GM19023 (cell line): ENCODE measurements around the gene DACT2.
"Not testable (repeated sequence)": the region's sequence is repeated elsewhere in the genome, so short reads cannot be mapped to it uniquely, and the experiment has no call there.

Experiments used
- ATAC-seq: cut with Tn5 transposase; IDR thresholded peaks from one replicate; pipeline ENCODE4 v1.9.1; 2021; ENCODE audit warnings: mild to moderate bottlenecking, moderate library complexity; ENCODE audit not compliant: unreplicated experiment

DACT2 gene

DNA sequence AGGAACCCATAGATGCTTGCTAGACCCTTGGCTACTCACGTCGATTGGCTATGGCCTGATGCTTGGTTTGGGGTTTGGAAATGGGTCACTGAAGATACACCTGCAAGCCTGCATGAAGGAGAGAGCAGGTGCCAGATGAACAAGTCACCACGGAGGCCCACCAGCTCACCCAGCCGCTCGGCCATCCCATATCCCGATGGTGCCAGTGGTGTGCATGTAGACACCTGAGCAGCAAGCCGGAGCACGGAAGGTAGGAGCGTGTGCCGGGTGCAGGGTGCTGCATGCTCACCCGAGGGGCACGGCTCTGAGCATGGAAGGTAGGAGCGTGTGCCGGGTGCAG, 35.9 kb downstream of the DACT2 start:
- no peak for ATAC-seq

DNA sequence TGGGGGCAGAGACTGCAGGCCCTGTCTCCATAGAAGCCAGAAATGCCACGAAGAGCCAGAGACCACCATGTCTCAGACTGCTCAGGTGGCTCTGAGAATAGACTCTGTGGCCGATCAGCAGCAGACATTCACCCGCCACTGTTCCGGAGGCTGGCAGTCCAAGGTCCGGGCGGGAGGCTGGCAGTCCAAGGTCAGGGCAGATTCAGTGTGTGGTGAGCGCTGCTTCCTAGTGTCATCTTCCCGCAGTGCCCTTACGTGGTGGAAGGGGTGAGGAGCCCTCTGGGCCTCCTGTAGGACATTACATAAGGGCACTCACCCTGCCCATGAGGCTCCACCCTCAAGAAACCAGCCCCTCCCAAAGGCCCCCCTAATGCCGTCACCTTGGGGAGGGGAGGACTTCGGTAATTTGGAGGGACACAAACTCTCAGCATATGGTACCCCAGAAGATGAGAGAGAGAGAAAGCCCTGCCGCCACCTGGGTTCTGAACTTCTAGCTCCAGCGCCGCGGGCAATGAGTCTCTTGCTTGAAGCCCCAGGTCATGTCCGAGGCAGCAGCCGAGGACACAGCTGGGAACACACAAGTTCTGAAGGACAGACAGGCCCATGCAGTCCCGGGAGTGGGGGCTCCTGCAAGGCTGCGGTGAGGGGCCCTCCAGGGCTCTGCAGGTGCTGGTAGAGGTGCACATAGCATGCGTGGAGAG, 36.4 kb downstream of the DACT2 start:
- no peak for ATAC-seq

DNA sequence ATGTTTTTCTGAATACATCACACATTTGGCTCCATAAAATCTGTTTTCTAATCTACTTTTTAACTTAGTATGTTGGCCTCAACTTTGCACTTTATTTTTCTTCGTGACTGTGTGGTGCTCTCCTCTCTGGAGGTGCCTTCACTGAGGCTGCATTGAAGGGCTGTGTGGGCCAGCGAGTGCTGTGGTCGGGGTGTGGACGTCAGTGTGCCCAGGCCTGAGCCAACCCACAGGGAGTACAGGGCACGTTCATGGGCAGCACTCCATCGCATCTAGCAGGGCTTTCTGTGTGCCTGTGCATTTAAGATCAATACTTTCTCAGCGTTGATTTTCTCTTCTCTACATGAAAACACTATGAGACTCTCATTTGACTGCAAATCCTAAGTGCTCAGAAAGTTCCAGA, 37.8 kb downstream of the DACT2 start:
- no peak for ATAC-seq

DNA sequence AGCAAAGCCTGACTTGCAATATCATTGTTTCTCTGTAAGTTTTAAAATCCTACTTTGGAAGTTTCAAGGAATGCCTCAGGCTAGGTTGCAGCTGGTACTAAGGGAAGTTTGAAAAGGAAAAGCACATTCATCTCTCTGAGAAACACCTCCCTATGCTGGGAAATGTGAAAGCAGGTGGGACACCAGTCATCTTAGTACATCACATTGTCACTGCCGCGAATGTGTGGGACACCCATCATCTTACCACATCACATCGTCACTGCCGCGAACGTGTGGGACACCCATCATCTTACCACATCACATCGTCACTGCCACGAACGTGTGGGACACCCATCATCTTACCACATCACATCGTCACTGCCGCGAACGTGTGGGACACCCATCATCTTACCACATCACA, 38.3 kb downstream of the DACT2 start:
- not testable (repeated sequence) for ATAC-seq

DNA sequence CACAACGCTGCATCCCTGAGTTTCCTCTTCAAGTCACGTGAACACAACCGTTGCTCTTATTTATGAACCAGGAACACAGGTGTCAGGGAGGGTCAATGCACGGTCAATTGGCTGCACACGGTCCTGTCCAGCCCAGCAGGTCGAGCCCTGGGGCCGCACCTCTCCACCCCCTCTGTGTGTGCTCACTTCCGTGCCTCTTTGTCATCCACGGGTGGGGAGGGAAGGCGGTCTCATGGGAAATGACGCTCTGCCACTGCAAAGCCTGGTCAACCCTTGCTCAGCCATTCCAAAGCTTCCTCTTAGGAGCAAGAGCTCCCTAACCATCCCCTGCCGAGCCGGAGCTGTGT, 38.7 kb downstream of the DACT2 start:
- ATAC-seq: no peak

DNA sequence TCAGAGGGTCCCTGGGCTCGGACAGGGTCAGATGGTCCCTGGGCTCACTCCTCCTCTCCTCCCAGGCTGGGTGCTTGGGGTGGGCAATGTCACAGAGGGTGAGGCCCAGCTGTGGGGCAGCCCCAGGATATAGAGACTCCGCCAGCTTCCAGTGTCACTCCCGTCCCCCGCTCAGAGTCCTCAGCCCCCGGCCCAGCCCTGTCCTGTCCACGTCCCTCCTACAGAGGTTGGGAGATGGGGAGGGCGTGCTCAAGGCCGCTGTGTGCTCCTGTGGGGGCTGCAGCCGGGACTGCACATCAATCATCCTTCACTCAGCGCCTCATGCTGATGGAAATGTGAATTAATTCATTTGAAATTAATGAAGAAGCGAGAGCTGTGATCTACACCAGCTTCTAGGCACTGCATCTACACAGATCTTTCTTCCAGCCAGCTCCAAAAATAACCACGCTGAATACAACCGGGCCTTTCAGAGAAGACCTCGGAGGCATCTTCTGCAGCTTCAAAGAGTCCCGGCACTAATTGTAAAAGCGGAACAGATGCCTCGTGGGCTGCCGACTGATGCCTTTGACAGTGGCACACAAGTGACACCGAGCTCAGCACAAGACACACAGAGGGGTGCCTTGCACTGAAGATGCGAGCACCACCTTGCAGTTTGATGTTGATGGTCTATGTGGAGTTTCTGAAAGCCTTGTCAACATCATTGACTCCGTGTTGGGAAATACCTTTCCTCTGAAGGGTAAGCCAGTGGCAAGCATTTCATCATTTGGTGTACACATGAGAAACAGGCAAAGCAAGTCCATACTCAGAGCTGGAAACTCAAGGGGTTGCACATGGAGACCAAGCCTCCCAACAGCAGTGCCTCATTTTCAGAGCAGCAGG, 39.3 kb downstream of the DACT2 start:
- ATAC-seq: no peak

DNA sequence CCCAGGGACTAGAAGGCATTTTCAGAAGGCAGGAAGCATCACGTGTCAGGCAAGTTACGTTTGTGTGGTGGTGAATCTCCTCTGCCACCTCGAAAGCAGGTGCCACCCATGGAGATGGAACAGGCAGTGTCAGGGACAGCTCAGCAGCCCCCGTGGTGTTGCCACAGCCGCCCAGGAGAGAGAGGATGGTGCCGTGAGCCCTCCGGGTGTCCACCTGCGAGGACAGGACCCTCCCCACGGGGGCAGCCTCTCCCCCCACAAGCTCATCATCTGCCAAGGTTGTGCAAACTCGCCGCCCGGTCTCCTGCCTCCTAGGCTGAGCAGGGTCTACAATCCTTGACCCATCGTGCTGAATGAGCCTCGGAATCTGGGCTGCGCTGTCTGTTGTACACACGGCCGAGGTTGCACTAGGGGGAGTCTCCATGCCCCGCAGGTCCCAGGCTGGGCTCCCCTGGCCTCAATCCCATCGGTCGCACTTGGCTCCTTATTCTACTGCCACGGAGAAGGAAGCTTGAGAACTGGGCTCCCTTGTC, 40.1 kb downstream of the DACT2 start:
- no peak for ATAC-seq

DNA sequence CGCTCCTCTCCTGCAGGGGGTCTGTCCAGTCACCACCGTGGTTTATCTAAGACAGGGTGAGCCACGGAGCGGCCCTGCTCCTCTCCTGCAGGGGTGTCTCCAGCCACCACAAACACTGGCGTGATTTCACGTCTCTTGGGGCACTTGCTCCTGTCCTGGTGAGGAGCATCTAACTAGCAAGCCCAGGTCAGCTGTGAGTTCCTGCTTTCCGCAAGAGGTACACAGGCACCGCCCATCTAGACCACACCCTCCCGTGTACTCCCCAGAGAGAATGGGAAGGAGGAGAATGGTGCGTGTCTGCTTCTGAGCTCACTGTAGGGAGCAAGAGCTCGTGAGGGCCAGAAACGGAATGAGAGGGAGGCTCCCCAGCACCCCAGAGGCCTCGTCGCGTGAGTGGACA, 40.7 kb downstream of the DACT2 start:
- no peak for ATAC-seq

DNA sequence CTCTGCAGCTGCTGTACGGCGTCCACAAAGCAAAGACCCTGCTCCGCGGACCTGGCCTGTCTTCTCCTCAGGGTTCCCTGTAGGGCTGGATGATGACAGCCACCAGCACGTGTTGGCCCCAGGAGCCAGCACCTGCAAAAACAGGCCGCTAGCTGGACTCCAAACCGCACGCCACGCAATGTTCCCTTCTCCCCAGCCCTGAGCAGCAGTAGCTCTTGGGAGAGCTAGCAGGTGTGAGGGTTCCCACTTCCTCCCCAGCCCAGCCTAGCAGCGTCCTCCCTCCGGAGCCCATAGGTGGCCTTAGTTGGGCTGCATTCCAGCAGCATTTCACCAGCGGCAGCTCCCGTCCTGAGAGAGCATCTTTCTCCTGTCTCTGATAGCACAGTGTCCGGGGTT, 42.3 kb downstream of the DACT2 start:
- ATAC-seq: no peak

DNA sequence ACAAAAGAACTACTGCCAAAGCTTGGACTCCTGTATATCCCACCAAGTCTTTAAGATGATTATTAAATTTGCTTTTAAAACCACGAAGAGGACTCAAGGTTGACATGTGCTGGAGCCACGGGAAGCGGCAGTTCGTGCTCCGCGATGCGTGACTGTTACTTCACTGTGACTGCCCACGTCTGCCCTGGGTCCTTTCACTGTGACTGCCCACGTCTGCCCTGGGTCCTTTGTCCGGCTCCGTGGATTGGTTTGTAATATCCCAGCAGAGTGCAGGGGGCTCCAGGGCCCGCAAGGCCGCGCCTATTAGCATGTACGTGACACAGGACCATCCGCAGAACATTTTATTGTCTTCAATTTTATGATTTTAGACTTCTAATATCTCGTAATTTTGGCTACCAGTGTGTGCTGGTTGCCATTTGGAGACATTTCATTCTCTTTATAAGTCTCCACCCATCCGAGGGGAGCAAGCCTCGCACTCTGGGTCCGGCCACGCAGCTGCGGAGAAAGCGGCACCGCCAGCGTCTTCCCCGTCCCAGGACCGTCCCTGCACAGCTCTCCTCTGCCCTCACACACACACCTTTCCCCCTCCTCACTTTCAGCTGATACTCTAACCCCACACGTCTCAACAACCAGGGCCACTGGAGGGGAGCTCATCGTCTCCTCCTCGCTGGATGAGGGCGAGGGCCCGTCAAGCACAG, 42.9 kb downstream of the DACT2 start:
- no peak for ATAC-seq

DNA sequence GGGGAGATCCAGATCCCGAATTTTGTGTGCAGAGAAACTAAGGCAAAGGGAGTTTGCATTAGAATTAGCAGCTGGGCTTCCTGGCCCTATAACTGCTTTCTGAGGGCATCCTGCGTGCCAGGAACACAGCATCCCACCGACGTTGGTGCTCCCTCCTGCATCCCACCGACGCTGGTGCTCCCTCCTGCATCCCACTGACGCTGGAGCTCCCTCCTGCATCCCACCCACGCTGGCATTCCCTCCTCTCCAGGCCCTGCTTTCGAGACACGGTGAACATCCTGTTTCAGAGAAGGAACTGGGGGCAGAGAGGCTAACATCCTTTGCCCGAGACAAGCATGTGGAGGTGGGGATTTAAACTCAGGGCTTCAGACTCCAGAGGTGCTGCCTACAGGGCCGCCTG, 44.4 kb downstream of the DACT2 start:
- no peak for ATAC-seq

DNA sequence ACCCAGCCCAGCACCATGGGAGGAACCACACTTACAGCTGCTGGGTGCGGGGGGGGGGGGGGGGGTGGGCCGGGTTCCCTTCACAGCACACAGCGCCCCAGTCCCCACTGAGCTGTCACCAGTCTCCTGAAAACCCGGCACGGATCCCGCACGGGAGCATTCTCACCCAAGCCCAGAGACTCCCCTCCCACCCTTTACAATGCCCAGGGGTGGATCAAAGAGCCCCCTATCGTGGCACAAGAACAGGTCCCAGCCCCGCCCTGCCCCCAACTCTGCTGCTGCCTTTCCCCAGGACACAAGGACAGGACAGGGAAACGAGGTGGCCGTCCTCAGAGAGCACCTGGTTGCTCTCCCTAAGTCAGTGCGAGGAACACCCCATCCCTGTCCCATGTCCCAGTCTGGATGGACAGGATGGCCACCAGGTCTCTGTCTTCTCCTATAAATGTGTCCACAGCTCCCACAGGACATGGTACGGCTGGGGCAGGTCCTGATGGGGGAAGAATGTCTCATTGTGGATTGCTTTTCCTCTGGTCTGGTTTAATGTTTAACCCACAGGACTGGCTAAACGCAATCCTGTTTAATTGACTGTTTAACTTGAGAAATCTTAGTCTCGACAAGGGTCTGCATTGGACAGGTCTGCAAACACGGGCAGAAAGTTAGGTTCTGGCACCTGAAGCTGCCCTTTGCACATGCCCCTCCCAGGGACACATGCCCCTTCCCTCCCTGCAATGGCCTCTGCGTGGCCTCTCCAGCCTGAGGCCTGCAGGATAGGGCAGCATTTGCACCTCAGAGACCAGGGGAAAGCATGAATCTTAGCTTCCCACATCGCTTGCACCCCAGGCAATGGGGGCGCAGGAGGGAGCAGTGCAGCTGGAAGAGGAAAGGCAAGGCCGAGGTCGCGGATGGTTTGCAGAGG, 45.3 kb downstream of the DACT2 start:
- no peak for ATAC-seq

DNA sequence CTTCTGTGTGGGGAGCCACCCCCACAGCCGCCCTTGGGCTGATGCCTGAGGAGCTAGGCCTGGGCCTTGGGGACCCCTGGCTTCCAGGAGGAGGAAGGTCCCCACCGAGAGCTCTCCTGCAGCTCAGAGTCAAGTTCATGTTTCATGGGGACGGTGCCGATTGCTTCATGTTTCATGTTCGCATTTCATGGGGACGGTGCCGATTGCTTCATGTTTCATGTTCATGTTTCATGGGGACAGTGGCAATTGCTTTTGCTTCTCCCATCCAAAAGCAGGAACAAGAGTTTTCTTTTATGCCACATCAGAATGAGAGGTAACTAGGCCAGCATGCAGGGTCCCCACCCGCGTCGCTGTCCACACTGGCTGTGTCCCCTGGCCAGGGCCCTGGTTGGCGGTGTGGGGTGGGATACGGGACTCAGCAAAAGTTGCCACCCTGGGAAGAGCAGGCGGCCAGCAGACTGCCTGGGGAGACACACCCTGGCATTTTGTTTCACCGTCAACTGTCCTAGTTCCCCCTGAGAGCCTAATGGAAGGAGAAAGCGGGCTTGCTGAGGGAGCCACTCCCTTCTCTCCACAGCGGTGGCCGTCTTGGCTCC, 46.0 kb downstream of the DACT2 start:
- no peak for ATAC-seq

DNA sequence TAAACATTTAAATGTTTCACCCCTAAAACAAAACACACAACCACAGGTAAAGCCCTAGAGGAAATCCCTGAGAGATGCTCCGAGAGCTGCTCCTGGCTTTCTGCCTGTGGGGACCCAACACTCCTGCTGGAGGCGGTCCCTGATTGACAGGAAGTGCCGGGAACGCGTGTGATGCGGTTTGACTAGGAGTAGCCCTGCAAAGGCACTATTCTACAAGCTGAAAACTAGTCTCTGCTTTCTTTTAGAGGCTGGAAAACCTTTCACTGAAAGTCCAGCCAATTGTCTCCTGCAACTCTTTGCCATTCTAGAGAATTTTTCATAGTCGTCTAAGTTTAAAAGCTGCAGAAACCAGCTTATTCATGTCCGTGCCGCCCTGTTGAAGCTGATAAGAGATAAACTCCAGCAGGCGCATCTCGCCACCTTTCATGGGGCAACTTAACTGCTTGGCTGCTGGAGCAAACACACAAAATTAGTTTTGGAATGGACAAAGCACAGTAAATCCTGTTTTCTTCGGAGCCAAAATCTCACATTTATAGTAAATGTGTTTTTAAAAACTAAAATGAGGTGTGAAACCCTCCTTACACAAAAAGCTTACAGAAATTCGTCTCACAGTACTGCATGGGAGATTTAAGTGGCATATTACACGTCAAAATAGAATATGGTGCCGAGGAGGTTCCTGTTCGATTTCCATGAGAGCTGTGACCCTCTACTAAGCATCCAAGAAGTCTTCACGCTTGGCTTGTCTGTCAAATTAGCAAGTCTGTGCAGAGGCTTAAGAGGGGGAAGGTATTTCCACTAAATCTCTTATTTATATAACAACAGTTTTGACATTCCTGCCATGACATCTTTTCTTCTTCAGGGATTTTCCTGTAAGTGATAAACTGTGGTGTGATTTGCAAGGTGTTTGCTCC, 46.9 kb downstream of the DACT2 start:
- no peak for ATAC-seq

DNA sequence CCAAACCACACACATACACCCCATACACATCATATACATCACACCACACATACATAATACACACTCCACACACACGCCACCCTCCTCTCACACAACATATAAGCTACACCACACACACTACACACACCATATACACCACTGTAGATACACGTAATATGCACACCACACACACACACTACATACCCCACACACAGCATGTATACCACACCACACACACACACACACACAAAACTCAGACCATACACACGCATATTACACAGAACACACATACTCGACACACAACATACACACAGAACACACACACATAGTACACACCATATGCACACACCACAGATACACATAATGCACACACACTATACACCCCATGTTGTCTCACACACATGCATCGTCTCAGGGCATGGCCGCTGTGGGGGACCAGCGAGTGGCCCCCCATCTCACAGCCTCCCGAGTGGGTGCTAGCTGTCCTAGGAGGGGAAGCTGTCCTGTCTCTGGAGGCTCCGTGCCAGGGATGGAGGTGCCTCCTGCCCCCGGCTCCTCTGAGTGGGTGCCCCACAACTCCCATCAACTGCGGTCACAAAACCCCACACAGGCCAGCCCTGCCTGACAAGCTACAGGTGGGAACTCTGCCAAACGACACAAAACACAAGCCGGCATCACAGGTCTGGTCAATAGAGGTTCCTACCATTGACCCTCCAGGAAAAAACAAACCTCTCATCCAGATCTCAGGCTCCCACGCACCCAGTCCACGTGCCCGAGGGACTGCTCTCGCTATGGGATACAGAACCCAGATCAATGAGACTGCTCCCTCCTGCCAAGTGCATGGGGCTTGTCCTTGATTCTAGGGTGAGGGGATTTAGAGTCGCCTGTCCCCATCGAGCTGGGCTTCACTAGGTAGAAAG, 49.1 kb downstream of the DACT2 start:
- no peak for ATAC-seq

DNA sequence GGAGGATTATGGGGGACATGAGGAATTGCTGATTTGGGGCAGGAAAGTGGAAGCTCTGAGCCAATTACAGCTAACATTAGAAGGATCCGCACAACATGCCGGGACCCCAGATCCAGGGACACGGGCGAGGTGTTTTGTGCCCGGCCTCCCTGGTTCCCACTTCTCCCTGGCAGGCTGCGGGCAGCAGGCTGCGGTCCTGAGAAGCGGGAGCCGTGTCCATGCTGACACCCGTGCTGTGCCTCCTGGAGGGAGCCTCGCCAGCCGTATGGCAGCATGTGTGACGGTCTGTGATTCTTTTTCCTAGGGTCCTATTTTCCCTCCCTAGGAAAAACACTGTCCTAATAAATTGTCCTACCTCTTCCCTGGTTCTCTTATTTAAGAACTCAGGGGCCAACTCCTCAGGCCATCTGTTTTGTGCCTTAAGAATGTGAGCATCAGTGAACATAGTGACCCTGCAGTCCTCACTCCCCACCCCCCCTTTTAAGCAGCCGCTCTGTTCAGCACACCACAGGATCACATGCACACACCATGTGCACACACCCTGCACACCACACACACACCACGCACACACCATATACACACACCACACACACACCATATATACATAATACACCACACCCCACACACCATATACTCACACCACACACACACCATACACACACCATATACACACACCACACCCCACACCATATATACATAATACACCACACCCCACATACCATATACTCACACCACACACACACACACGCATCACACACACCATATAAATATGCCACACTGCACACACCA, 49.9 kb downstream of the DACT2 start:
- ATAC-seq: no peak

DNA sequence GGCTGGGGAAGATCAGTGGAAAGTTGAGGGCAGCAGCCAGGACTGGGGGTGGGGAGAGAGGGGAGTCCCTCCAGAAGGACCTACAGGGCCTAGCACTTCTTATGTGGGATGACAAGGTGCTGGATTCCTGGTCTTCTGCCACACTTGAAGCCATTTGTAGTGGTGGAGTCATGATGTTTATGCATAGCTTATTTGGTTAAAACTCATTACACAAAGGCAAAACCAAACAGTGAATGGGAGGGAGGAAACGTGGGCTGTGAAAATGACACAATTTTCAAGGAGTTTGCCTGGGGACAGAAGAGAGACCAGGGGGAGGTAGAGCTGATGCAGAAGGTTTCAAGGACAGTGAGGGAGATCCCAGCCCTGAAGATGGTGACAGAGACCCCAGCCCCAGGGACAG, 50.8 kb downstream of the DACT2 start:
- no peak for ATAC-seq
